Stimulated activated CD4-positive, alpha-beta T cell treated with anti-CD3 and anti-CD28 coated beads, TNF-alpha, amount 100 ng/mL, for 24 hours (primary cell): ENCODE data around the gene UNC119.

Experiments used
- DNase-seq, 3 experiments: peaks; one replicate each; pipeline ENCODE4 v3.0.0-alpha.2; 2020; ENCODE audit warnings: low read depth in 3 of 3

The UNC119 gene

GRCh38 chr17:28544402-28545140, 7.9 kb downstream of the UNC119 start:
- DNase-seq: no peak

- DNase-seq: no peak
Measured at GRCh38 chr17:28541439-28541838, 11.0 kb downstream of the UNC119 start.

DNA sequence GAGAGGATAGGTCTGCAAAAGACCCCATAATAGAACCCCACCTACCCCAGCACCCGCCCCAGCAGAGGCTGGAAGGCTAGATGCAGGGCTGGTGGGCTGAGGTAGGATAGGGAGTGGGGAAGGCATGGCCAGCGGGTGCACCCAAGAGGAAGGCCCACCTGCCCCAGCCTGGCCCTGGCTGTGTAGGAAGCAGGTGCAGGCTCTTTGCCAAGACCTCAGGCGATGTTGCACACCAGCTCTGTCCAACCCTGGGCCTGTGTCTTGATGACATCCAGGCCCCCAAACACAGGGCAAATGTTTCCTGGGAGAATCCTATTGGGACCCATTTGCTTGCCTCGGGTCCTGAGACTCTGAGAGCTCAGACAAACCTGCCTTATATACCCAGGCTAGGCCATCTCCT, 12.2 kb downstream of the UNC119 start:
- no peak for DNase-seq

DNA sequence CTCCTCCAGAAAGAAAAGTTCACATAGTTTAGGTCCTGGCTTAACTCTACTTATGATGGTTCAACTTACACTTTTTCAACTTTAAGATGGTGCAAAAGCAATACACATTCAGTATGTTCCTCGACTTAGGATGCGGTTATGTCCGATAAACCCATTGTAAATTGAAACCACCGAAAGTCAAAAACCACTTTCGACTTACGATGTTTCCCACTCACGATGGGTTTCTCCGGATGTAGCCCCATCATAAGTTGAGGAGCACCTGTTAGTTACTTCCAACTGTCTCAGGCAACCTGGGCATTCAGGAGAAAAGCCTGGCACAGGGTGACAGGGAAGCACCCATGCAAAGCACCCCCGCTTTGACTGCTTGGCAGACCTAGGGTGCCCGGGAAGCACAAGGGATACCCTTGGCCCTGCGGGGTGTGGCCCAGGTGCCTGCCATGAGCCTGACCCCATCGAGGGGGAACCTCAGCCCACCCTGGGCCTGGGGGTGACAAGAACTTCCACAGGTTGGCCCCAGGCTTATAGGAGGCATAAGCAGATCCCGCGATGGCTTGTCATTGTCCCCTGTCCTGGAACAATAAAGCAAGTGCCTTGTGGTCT, 14.0 kb downstream of the UNC119 start:
- no peak for DNase-seq

DNA sequence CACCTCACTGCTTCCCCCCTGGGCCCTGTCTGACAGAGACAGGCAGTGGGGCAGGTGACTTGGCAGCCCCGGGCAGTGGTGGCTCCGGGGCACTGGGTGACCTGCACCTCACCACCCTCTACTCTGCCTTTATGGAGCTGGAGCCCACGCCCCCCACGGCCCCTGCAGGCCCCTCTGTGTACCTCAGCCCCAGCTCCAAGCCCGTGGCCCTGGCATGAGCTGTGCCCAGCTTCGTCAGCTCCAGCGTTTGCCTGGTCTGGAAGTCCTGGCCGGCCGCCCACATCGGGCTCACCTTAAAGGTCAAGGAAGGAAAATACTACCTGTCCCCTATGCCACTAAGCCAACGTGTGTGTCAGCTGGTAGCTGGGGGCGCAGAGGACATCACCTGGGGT, 15.2 kb downstream of the UNC119 start:
- no peak for DNase-seq

- DNase-seq: no peak
Measured at GRCh38 chr17:28536532-28537218, 15.7 kb downstream of the UNC119 start.

DNA sequence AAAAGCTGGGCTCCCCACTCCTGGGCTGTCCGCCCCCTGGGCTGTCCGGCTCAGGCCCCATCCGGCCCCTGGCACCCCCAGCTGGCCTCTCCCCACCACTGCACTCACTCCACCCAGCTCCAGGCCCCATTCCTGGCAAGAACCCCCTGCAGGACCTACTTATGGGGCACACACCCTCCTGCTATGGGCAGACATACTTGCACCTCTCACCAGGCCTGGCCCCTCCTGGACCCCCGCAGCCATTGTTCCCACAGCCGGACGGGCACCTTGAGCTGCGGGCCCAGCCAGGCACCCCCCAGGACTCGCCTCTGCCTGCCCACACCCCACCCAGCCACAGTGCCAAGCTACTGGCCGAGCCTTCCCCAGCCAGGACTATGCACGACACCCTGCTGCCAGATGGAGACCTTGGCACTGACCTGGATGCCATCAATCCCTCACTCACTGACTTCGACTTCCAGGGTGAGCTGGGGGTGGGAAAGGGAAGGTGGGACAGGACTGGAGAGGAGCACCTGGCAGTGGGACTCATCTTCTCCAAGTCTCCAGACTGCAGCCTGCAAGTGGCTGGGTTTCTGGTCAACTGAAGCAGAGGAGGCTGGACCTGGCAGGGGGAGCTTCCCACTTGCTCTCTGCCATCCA, 17.6 kb downstream of the UNC119 start:
- no peak for DNase-seq

- DNase-seq: no peak
Measured at GRCh38 chr17:28533091-28533807, 19.2 kb downstream of the UNC119 start.

DNA sequence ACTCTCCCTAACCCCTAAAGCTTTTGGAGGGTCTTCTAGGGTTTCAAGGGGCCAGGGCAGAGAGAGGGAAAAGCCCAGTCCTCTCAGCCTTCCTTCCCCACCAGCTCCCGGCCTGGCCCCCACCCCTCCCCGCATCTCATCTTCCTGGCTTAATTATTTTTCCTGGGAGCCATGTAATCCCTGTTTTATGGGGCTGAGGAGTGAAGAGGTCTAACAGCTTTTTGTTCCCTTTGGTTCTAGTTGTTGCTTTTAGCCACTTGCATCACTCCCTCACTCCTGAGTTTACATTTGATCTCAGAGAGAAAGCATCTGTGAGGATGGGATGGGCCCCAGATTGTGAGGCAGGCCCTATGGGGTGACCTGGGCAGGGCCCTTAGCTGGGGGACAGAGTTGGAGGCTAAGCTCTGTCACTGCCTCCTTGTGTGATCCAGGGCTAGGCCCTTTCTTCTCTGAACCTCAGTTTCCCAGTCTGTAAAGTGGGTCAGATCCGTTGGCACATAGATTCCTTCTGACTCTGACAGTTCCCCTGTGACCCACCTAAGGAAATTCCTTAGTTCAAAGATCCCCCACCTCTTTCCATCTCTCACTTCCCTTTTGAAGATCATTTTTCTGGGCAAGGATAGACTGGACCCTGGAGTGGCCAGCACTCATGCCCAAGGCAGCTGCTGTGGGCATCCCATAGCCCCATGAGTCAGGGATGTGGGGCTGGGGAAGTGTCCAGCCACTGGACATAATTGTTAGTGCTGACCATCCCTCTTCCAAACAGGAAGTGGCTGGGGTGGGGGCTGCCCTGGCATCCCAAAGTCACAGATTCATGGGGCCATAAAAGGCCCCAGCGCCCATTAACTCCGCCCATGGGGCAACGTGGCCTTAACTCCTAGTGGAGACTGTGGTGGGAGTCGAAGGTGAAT, 20.1 kb downstream of the UNC119 start:
- DNase-seq: no peak

DNA sequence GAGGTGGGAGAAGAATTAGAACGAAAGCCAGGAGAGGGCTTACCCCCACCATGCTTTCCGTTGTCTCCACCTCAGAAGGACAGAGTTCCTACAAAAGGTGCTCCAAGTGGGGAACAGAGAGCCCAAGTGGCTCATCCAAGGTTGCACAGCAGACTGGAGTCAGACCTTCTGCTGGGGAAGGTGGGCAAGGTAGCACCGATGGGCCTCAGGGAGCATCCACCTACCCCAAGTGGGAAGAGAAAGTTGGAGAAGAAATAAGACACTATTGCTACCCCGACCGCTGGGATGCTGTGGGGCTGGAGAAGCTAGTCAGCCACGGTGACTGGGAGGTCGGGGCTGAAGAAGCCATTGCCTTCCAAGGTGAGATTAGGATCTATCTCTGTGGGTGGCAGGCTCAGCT, 21.5 kb downstream of the UNC119 start:
- no peak for DNase-seq

- DNase-seq: no peak
Measured at GRCh38 chr17:28530250-28530649, 22.2 kb downstream of the UNC119 start.

DNA sequence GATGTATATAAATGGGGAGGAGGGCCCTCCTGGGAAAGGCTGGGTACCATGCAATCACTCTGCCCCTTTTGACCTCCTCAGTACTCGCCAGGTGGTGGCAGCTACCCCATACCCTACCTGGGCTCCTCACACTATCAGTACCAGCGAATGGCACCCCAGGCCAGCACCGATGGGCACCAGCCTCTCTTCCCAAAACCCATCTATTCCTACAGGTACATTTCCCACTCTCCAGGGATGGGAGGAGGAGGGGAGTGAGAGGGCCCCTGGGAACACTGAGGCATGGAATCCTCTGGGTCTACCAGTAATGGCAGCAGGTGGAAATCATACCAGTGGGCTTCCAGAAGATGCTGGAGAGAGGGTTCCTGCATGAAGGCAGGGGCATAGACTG, 23.4 kb downstream of the UNC119 start:
- no peak for DNase-seq

DNA sequence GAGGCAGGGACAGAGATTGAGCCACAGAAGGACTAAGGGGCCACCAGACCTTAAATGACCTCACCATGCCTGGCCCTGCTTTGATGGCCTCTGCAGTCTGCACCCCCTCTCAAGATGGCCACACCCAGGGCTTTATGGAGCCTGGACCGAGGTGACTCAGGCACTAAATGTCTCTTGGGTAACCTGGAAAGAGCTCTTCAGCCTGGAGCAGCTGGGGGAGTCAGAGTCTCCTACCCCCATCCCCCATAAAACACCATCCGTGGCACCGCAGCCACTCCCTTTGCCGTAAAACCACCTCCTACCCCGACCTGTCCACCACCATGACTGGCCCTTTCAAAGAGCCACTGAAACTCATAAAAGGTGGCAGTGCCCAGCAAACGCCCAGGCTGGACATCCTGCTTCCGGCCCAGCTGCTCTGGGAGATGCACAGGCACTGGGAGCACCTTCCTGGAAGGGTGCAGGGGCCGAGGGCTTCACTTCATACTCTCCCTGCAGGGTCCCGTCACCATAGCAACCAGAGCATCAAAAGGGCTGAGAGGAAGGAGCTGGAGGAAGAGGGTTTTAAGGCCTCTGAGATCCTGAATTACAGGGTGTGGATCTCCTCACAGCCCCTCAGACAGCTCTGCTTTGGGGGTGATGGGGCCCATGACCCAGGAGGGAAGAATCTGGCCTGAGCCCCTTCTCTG, 24.0 kb downstream of the UNC119 start:
- DNase-seq: no peak

DNA sequence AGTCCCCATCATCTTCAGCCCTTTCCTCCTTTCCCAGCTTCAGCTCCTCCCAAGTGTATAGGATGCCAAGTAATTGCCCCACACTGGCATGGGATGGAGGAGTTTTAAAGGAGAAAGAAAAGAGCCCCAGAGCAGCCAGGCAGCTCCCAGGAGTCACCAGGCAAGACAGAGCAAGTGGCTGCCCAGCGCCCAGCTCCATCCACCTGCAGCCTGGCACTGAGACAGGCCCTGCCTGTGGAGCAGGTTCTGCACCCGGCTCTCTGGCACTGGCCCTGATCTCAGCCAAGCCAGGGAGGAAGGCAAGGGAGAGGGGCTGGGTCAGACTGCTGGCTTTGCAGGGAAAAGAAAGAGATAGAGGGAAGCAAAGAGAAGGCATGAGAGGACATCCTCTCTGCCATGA, 24.6 kb downstream of the UNC119 start:
- no peak for DNase-seq

GRCh38 chr17:28527181-28527681, 25.2 kb downstream of the UNC119 start:
- DNase-seq: no peak

GRCh38 chr17:28526381-28526780, 26.0 kb downstream of the UNC119 start:
- DNase-seq: no peak

DNA sequence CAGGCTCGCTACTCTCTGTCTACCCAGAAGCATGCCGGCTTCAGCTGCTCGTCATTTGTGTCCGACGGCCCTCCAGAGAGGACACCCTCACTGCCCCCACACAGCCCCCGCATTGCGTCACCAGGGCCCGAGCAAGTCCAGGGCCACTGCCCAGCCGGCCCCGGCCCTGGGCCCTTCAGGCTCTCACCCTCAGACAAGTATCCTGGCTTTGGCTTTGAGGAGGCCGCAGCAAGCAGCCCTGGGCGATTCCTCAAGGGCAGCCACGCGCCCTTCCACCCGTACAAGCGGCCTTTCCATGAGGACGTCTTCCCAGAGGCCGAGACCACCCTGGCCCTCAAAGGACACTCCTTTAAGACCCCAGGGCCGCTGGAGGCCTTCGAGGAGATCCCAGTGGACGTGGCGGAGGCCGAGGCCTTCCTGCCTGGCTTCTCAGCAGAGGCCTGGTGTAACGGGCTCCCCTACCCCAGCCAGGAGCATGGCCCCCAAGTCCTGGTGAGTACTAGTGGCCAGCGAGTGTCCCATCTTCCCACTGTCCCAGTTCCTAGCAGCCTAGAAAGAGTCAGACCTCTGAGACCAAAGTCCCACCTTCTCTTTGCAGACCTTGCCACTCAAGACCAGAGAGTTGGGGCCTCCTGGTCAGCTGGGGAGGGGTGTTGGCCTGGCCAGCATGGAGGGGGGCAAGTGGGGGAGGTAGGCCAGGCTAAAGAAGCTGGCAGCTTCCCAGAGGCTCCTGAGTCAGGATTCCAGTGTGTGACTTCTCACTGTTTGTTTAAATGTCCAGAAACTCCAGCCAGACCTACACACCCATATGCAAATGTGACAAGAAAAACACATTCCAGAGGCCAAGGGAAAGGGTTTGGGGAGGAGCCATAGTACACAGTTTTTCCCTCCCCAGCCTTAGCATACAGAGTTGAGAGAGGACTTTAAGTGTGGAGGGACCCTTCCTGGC, 27.7 kb downstream of the UNC119 start:
- DNase-seq: no peak

- DNase-seq: no peak
Measured at GRCh38 chr17:28523876-28524275, 28.5 kb downstream of the UNC119 start.

- no peak for DNase-seq
Measured at GRCh38 chr17:28523186-28523585, 29.2 kb downstream of the UNC119 start.
